Measurements from ENCODE around the gene BTBD9.

BTBD9 gene

DNA sequence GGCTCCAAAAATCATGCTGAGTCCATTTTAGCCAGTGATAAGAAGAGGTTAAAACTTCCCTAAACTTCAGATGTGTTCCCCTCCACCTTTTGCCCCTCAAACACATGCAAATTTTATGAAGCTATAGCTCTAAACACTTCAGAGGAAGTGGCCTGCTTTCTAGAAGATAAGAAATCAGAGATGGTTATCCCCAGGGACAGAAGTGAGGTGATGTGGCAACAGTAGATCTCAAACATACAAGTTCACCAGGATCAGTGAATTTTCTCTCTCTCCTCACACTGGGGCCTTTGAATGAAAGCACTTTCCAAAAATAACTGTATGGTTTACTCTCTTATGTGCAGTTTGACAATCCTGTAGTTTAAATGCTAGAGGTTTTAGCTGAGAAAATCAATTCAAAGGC, 332.0 kb downstream of the BTBD9 start (continued):
- TF ChIP-seq, protein P1, sequence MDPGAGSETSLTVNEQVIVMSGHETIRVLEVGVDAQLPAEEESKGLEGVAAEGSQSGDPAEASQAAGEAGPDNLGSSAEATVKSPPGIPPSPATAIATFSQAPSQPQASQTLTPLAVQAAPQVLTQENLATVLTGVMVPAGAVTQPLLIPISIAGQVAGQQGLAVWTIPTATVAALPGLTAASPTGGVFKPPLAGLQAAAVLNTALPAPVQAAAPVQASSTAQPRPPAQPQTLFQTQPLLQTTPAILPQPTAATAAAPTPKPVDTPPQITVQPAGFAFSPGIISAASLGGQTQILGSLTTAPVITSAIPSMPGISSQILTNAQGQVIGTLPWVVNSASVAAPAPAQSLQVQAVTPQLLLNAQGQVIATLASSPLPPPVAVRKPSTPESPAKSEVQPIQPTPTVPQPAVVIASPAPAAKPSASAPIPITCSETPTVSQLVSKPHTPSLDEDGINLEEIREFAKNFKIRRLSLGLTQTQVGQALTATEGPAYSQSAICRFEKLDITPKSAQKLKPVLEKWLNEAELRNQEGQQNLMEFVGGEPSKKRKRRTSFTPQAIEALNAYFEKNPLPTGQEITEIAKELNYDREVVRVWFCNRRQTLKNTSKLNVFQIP (CRISPR knock-in tag; IDR thresholded peaks at IDR 0.05; ENCODE audit: borderline replicate concordance, low read depth): no peak
- TF ChIP-seq ZC3H10 (CRISPR knock-in tag; IDR thresholded peaks at IDR 0.05): no peak
- TF ChIP-seq CSDC2 (CRISPR knock-in tag; IDR thresholded peaks at IDR 0.05): no peak
- TF ChIP-seq SNAI2 (CRISPR knock-in tag; IDR thresholded peaks at IDR 0.05): no peak
- no peak for TF ChIP-seq BACH2 (CRISPR knock-in tag; IDR thresholded peaks at IDR 0.05; ENCODE audit: borderline replicate concordance)
- TF ChIP-seq RARB (CRISPR knock-in tag; IDR thresholded peaks at IDR 0.05): no peak

DNA sequence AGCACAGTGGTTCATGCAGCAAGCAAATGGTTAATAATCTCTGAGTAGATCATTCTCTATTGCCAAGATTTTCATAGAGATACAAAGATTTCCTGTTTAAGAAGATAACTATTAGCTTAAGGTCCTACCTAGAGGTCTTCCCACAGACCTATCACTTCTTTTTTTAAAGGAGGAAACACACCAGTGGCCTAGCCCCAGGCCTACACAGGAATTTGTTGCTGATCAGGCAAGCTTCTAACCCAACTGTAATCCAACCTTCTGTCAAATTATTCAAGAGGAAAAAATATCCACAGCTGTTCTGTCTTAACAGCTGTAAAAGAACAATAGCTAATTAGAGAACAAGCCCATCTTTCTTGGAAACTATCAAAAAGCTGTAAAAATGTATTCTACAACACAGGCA, 332.8 kb downstream of the BTBD9 start:
- TF ChIP-seq ZFP30 (CRISPR knock-in tag; IDR thresholded peaks at IDR 0.05) (no peak), ISL1 (CRISPR knock-in tag; IDR thresholded peaks at IDR 0.05) (no peak), PPARA (CRISPR knock-in tag; IDR thresholded peaks at IDR 0.05; ENCODE audit: borderline replicate concordance) (no peak), ZNF8 (CRISPR knock-in tag; IDR thresholded peaks at IDR 0.05) (no peak), GLIS3 (CRISPR knock-in tag; IDR thresholded peaks at IDR 0.05) (no peak)
- ATAC-seq: no peak

- no peak for TF ChIP-seq OSR1 (CRISPR knock-in tag; IDR thresholded peaks at IDR 0.05)
- TF ChIP-seq, protein P1 (CRISPR knock-in tag; IDR thresholded peaks at IDR 0.05; ENCODE audit: borderline replicate concordance, low read depth): no peak
- no peak for TF ChIP-seq ESRRG (CRISPR knock-in tag; IDR thresholded peaks at IDR 0.05)
- no peak for TF ChIP-seq ZFP3 (CRISPR knock-in tag; IDR thresholded peaks at IDR 0.05)
- TF ChIP-seq ZNF565 (CRISPR knock-in tag; conservative IDR thresholded peaks at IDR 0.05; ENCODE audit: low read depth): no peak
- TF ChIP-seq, protein P2, sequence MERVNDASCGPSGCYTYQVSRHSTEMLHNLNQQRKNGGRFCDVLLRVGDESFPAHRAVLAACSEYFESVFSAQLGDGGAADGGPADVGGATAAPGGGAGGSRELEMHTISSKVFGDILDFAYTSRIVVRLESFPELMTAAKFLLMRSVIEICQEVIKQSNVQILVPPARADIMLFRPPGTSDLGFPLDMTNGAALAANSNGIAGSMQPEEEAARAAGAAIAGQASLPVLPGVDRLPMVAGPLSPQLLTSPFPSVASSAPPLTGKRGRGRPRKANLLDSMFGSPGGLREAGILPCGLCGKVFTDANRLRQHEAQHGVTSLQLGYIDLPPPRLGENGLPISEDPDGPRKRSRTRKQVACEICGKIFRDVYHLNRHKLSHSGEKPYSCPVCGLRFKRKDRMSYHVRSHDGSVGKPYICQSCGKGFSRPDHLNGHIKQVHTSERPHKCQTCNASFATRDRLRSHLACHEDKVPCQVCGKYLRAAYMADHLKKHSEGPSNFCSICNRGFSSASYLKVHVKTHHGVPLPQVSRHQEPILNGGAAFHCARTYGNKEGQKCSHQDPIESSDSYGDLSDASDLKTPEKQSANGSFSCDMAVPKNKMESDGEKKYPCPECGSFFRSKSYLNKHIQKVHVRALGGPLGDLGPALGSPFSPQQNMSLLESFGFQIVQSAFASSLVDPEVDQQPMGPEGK (CRISPR knock-in tag; IDR thresholded peaks at IDR 0.05; ENCODE audit: borderline replicate concordance): no peak
- no peak for TF ChIP-seq TOX (CRISPR knock-in tag; IDR thresholded peaks at IDR 0.05; ENCODE audit: borderline replicate concordance)
- no peak for TF ChIP-seq CSDC2 (CRISPR knock-in tag; IDR thresholded peaks at IDR 0.05)
- TF ChIP-seq CREB5 (CRISPR knock-in tag; IDR thresholded peaks at IDR 0.05; ENCODE audit: low read depth): no peak
- no peak for TF ChIP-seq GLIS3 (CRISPR knock-in tag; IDR thresholded peaks at IDR 0.05)
- no peak for TF ChIP-seq ZNF8 (CRISPR knock-in tag; IDR thresholded peaks at IDR 0.05)
- no peak for TF ChIP-seq ZNF70 (CRISPR knock-in tag; IDR thresholded peaks at IDR 0.05)
- TF ChIP-seq, protein P3, sequence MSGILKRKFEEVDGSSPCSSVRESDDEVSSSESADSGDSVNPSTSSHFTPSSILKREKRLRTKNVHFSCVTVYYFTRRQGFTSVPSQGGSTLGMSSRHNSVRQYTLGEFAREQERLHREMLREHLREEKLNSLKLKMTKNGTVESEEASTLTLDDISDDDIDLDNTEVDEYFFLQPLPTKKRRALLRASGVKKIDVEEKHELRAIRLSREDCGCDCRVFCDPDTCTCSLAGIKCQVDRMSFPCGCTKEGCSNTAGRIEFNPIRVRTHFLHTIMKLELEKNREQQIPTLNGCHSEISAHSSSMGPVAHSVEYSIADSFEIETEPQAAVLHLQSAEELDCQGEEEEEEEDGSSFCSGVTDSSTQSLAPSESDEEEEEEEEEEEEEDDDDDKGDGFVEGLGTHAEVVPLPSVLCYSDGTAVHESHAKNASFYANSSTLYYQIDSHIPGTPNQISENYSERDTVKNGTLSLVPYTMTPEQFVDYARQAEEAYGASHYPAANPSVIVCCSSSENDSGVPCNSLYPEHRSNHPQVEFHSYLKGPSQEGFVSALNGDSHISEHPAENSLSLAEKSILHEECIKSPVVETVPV (CRISPR knock-in tag; IDR thresholded peaks at IDR 0.05): no peak
- no peak for TF ChIP-seq ARNTL (CRISPR knock-in tag; IDR thresholded peaks at IDR 0.05; ENCODE audit: borderline replicate concordance, low read depth)
- ATAC-seq: no peak
These were observed 333.6 kb downstream of the BTBD9 start for GRCh38 chr6:38305995-38306681.

DNA sequence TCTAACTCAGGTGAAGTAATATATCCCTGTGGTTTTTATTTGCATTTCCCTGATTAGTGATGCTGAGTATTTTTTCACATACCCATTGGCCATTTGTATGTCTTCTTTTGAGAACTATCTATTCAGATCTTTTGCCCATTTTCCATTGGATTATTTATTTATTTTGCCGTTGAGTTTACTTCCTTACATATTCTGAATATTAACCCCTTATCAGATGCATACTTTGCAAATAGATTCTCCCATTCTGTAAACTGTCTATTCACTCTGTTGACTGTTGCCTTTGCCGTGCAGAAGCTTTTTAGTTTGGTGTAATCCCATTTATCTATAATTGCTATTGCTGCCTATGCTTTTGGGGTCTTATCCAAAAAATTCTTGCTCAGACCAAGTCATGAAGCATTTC, 336.9 kb downstream of the BTBD9 start:
- no peak for TF ChIP-seq RARB (CRISPR knock-in tag; IDR thresholded peaks at IDR 0.05)
- no peak for TF ChIP-seq SNAI2 (CRISPR knock-in tag; IDR thresholded peaks at IDR 0.05)
- TF ChIP-seq OSR1 (CRISPR knock-in tag; IDR thresholded peaks at IDR 0.05): no peak
- TF ChIP-seq ESRRG (CRISPR knock-in tag; IDR thresholded peaks at IDR 0.05): no peak
- no peak for TF ChIP-seq CREB5 (CRISPR knock-in tag; IDR thresholded peaks at IDR 0.05; ENCODE audit: low read depth)
- no peak for TF ChIP-seq ZC3H10 (CRISPR knock-in tag; IDR thresholded peaks at IDR 0.05)
- TF ChIP-seq, protein P3 (CRISPR knock-in tag; IDR thresholded peaks at IDR 0.05): no peak
- TF ChIP-seq PPARA (CRISPR knock-in tag; IDR thresholded peaks at IDR 0.05; ENCODE audit: borderline replicate concordance): no peak
- no peak for TF ChIP-seq TOX (CRISPR knock-in tag; IDR thresholded peaks at IDR 0.05; ENCODE audit: borderline replicate concordance)
- TF ChIP-seq TCF4 (CRISPR knock-in tag; IDR thresholded peaks at IDR 0.05; ENCODE audit: borderline replicate concordance): no peak
- ATAC-seq: no peak
